Vagina (tissue), 2 donors: ENCODE data around the gene TMEM120A.

ENCODE experiments used
- CTCF ChIP-seq, 3 experiments: fragments of 450-650 bp in 2 of 3; fragments of 200-600 bp in 1 of 3; sonication (generic) in 1 of 3; IDR thresholded peaks; one replicate each; pipeline ENCODE4 v1.5.1; 2017 to 2019; ENCODE audit warnings: antibody characterized with exemption in 3 of 3, mild to moderate bottlenecking in 2 of 3, moderate library complexity in 2 of 3
- POLR2A ChIP-seq, 2 donors: fragments of 450-650 bp; IDR thresholded peaks; one replicate each; pipeline ENCODE4 v1.6.1; 2017; ENCODE audit warnings: antibody characterized with exemption in 2 of 2, mild to moderate bottlenecking in 2 of 2, moderate library complexity in 2 of 2
- POLR2AphosphoS5 ChIP-seq, 2 donors: sonication (generic); formaldehyde crosslinking; IDR thresholded peaks; one replicate each; pipeline ENCODE4 v1.9.0; 2017; ENCODE audit warnings: antibody characterized with exemption in 2 of 2, mild to moderate bottlenecking in 2 of 2, low read depth in 1 of 2; ENCODE audit not compliant: insufficient read depth in 1 of 2

- TF ChIP-seq POLR2A (IDR thresholded peaks at IDR 0.05) = no peak
- TF ChIP-seq CTCF (IDR thresholded peaks at IDR 0.05) = no peak
- TF ChIP-seq POLR2AphosphoS5 (IDR thresholded peaks at IDR 0.05; ENCODE audit: insufficient read depth in 1 of 2, low read depth in 1 of 2) = no peak
These were observed 2.2 kb downstream of the TMEM120A start for GRCh38 chr7:75992083-75992755.
